Measurements from ENCODE around the gene CTNND2. TPM values are rescaled to one million over a fixed set of nuclear protein-coding genes. Genes with fewer than 3 reads are reported as not detected.

CTNND2 gene
- total RNA-seq, 1 donor from 2014 or later: 143 TPM

DNA sequence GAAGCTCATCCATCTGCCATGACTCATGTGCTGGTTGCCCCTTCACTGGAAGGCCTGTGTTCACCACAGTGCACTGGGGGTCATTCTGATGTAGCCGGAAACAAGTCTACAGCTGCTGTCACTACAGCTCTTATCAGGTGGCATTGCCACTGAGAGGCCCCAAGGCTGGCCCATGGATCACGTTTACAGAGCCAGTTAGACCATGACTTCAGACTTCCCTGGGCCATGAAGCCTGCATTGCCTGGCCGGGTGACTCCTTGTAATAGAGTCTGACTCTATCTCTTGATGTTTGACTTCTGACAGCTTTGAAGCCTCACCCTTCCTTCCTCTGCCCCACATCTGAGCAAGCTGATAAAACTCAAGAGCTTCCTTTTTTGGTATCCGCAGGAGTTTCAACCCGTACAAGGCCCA, 669.7 kb downstream of the CTNND2 start:
- peaks cover 27% of the 10 kb centered on the region for H3K9me3 Mint-ChIP-seq (ENCODE audit: low read depth)

DNA sequence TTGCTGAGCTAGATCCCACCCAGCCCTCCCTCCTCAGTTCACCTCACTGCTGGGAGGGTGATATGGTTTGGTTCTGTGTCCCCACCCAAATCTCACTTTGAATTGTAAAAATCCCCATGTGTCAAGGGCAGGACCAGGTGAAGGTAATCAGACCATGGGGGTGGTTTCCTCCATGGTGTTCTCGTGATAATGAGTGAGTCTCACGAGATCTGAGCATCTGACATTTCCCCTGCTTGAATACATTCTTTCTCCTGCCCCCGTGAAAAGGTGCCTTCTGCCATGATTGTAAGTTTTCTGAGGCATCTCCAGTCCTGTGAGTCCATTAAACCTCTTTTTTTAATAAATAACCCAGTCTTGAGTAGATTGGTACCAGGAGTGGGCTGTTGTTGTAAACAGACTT, 673.4 kb downstream of the CTNND2 start:
- Mint-ChIP-seq H3K9me3 (ENCODE audit: low read depth) (peaks cover 27% of the 10 kb centered on the region), H3K27me3 (no peaks in the 10 kb centered on the region), H3K4me3 (ENCODE audit: low read depth) (no peak overlapping the region), H3K4me1 (ENCODE audit: low read depth) (no peaks in the 10 kb centered on the region), H3K36me3 (ENCODE audit: insufficient read depth) (peaks cover 47% of the 10 kb centered on the region), H3K27ac (no peak overlapping the region)
- no peak for DNase-seq (ENCODE audit: low spot score, unreplicated experiment)
- TF ChIP-seq, protein P1, sequence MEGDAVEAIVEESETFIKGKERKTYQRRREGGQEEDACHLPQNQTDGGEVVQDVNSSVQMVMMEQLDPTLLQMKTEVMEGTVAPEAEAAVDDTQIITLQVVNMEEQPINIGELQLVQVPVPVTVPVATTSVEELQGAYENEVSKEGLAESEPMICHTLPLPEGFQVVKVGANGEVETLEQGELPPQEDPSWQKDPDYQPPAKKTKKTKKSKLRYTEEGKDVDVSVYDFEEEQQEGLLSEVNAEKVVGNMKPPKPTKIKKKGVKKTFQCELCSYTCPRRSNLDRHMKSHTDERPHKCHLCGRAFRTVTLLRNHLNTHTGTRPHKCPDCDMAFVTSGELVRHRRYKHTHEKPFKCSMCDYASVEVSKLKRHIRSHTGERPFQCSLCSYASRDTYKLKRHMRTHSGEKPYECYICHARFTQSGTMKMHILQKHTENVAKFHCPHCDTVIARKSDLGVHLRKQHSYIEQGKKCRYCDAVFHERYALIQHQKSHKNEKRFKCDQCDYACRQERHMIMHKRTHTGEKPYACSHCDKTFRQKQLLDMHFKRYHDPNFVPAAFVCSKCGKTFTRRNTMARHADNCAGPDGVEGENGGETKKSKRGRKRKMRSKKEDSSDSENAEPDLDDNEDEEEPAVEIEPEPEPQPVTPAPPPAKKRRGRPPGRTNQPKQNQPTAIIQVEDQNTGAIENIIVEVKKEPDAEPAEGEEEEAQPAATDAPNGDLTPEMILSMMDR (IDR thresholded peaks at IDR 0.05; ENCODE audit: unreplicated experiment): no peak

More for the DNA sequence above, 669.7 kb downstream of the CTNND2 start:
- no peak for DNase-seq (ENCODE audit: low spot score, unreplicated experiment)
- Mint-ChIP-seq H3K4me3 (ENCODE audit: low read depth) (no peak overlapping the region), H3K27ac (no peak overlapping the region), H3K27me3 (no peaks in the 10 kb centered on the region), H3K36me3 (ENCODE audit: insufficient read depth) (peaks cover 47% of the 10 kb centered on the region), H3K4me1 (ENCODE audit: low read depth) (no peaks in the 10 kb centered on the region)
- TF ChIP-seq, protein P1 (IDR thresholded peaks at IDR 0.05; ENCODE audit: unreplicated experiment): no peak

DNA sequence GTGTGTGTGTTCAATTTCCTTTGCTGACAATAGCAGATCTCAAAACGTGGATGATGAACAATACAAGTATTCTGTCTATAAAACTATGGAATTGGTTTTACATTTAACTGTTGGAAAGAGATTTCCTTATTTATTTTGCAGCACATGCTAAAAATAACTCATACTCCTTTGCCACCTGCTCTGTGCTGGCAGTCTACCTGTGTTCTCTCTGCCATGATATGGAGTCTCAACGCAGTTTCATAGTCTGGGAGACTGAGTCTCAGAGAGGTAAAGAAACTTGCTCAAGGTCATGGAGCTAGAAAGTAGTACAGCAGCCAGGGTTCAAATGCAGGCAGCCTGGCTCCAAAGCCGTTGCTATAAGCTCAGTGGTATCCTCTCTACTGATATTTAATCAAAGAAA, 677.2 kb downstream of the CTNND2 start:
- H3K4me3 Mint-ChIP-seq (ENCODE audit: low read depth): no peak overlapping the region
- peaks cover 20% of the 10 kb centered on the region for H3K36me3 Mint-ChIP-seq (ENCODE audit: insufficient read depth)
- TF ChIP-seq, protein P1 (IDR thresholded peaks at IDR 0.05; ENCODE audit: unreplicated experiment): no peak
- peaks cover 10% of the 10 kb centered on the region for H3K9me3 Mint-ChIP-seq (ENCODE audit: low read depth)
- H3K27ac Mint-ChIP-seq: no peak overlapping the region
- no peak for DNase-seq (ENCODE audit: low spot score, unreplicated experiment)
- no peaks in the 10 kb centered on the region for H3K27me3 Mint-ChIP-seq
- H3K4me1 Mint-ChIP-seq (ENCODE audit: low read depth): no peaks in the 10 kb centered on the region

DNA sequence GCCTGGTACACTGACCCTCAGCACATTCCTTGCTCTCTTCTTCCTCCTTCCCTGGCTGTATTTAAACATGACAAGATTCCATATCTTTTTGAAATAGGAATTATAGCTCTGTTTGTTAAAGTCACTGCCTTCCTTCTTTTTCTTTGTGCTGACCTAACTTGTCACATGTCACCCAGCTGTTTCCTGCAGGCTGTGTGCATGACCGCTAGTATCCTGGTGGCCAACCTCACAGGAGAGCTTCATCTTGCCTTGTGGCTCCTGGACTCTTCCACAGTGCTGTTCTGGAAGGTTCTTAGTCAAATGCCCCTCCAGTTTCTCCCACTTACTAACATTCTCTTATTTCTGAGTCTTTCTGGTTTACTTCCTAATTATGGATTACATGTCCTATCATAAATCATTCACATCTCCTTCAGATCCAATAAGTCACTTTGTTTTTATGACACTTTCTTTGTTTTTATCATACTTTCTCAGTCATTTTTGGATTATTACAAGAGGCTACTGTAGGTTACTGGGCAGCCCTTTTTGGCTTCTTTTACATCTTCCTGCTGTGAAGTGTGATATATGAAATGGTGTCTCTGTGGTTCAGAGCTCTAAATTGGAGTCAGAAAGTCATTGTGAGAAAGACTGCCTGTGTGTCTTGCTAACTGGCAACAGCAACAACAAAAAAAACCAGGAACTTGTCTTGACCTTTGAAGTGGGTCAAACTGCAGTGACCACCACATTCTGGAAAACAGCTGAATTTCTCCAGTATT, 679.6 kb downstream of the CTNND2 start:
- H3K27ac Mint-ChIP-seq: no peak overlapping the region
- H3K27me3 Mint-ChIP-seq: no peaks in the 10 kb centered on the region
- no peak for DNase-seq (ENCODE audit: low spot score, unreplicated experiment)
- no peaks in the 10 kb centered on the region for H3K4me1 Mint-ChIP-seq (ENCODE audit: low read depth)
- peaks cover 16% of the 10 kb centered on the region for H3K36me3 Mint-ChIP-seq (ENCODE audit: insufficient read depth)
- no peaks in the 10 kb centered on the region for H3K9me3 Mint-ChIP-seq (ENCODE audit: low read depth)
- no peak overlapping the region for H3K4me3 Mint-ChIP-seq (ENCODE audit: low read depth)
- TF ChIP-seq, protein P1 (IDR thresholded peaks at IDR 0.05; ENCODE audit: unreplicated experiment): no peak

DNA sequence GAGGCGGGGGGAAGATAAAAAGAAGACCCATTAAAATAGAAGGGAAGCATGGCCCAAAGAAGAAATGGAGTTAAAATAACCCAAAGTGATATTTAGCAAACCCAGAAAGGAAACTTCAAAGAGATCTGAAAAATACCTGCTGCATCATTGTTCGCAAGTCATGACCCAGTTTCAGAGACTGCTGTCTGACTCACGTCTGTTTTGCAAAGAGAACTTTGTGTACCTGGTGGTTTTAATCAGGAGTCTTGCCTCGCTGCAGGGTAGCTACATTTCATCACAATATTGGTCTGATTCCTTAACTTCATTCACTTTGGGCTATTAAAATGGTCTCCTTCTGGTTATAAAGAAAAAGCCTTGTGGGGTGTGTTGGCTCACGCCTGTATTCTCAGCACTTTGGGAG, 682.1 kb downstream of the CTNND2 start:
- Mint-ChIP-seq H3K9me3 (ENCODE audit: low read depth) (no peaks in the 10 kb centered on the region), H3K4me1 (ENCODE audit: low read depth) (no peaks in the 10 kb centered on the region), H3K27ac (no peak overlapping the region), H3K27me3 (no peaks in the 10 kb centered on the region), H3K36me3 (ENCODE audit: insufficient read depth) (peaks cover 23% of the 10 kb centered on the region), H3K4me3 (ENCODE audit: low read depth) (no peak overlapping the region)
- no peak for DNase-seq (ENCODE audit: low spot score, unreplicated experiment)
- TF ChIP-seq, protein P1 (IDR thresholded peaks at IDR 0.05; ENCODE audit: unreplicated experiment): no peak

Data from progenitor cell of endocrine pancreas (in vitro differentiated cells).